SJSA1 (cell line): ENCODE results near the gene TTC36. TPM values are rescaled to one million over a fixed set of nuclear protein-coding genes. Genes with fewer than 3 reads are reported as not detected.
"Not testable (repeated sequence)": the region's sequence is repeated elsewhere in the genome, so short reads cannot be mapped to it uniquely, and the experiment has no call there.

Experiments
- DNase-seq, 2 experiments: peaks; one replicate each; pipeline ENCODE4 v3.0.0-alpha.2; 2015 to 2020; ENCODE audit warnings: low spot score in 2 of 2, low read depth in 1 of 2
- H3K27ac ChIP-seq: fragments of 250-450 bp; sonication (Bioruptor Pico); 2 replicates; pipeline ENCODE4 v1.5.1; 2020; ENCODE audit warnings: mild to moderate bottlenecking, moderate library complexity
- H3K27me3 ChIP-seq: fragments of 250-450 bp; sonication (Bioruptor Pico); replicated peaks from 2 replicates; pipeline ENCODE4 v1.5.1; 2020; ENCODE audit warnings: mild to moderate bottlenecking, moderate library complexity
- H3K36me3 ChIP-seq: fragments of 250-450 bp; sonication (Bioruptor Pico); 2 replicates; pipeline ENCODE4 v1.5.1; 2020; ENCODE audit warnings: mild to moderate bottlenecking
- H3K4me1 ChIP-seq: fragments of 250-450 bp; sonication (Bioruptor Pico); replicated peaks from 2 replicates; pipeline ENCODE4 v1.6.1; 2021; ENCODE audit warnings: mild to moderate bottlenecking
- H3K4me3 ChIP-seq: fragments of 250-450 bp; sonication (Bioruptor Pico); 2 replicates; pipeline ENCODE4 v1.5.1; 2020; ENCODE audit warnings: mild to moderate bottlenecking
- H3K9me3 ChIP-seq: fragments of 250-450 bp; sonication (Bioruptor Pico); replicated peaks from 2 replicates; pipeline ENCODE4 v1.5.1; 2020; ENCODE audit warnings: mild to moderate bottlenecking
- total RNA-seq: library from RNA; depleted of rRNA; stranded (reverse); fragments of >200 nt; shearing (Covaris generic); gene quantifications from 2 replicates; pipeline ENCODE4 v1.2.3, GENCODE V29; 2014; rRNA removed

The TTC36 gene, protein sequence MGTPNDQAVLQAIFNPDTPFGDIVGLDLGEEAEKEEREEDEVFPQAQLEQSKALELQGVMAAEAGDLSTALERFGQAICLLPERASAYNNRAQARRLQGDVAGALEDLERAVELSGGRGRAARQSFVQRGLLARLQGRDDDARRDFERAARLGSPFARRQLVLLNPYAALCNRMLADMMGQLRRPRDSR
- total RNA-seq, result not detected in 2 replicates

DNA sequence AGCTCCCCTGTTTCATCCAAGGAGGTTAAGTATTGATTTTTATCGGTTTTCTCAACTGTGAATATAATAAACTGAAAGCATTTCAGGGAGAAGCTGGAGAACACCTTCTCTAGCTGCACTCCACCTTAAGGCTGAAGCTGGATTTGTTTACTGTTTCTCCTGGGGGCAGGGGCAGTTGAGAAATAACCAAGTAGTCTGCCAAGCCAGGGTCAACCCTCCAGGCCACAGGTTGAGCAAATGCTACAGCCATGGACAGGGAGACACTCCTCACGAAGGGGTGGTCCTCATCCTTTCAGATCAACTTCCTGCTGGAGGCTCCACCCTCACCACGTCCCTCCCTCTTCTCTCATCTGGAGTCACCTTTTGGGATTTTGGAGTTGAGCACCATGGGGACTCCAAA is at the start of gene TTC36:
TTC36 (plus strand) TSS at position 366 of the 400 bp plus-strand sequence; CDS start at position 387, 21 bp downstream.
- no peak within 1 kb of the TSS for H3K27ac ChIP-seq
- DNase-seq, result no peak
- peaks cover 13% of the 10 kb centered on the region for H3K4me1 ChIP-seq
- 0 out of 2 replicates have a peak, but pooled peaks cover 3% of the 10 kb centered on the region for H3K9me3 ChIP-seq
- H3K27me3 ChIP-seq, result no peaks in the 10 kb centered on the region
- H3K4me3 ChIP-seq, result no peak within 1 kb of the TSS
- H3K36me3 ChIP-seq, result peaks cover 3% of the 10 kb centered on the region; the same call in 1 of the 2 replicates

DNA sequence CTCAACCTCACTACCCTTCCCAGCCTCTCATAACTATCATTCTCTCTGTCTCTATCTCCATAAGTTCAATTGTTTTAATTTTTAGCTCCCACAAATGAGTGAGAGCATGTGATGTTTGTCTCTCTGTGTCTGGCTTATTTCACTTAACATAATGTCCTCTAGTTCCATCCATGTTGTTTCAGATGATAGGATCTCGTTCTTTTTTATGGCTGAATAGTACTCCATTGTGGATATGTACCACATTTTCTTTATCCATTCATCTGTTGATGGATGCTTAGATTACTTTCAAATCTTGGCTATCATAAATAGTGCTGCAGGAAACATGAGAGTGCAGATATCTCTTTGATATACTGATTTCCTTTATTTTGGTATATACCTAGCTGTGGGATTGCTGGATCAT is 46.0 kb upstream of the TTC36 start:
- H3K9me3 ChIP-seq, H3K4me3 ChIP-seq, H3K27ac ChIP-seq, H3K27me3 ChIP-seq, DNase-seq, H3K4me1 ChIP-seq: not testable (repeated sequence)
- peaks cover 43% of the 10 kb centered on the region for H3K36me3 ChIP-seq

DNA sequence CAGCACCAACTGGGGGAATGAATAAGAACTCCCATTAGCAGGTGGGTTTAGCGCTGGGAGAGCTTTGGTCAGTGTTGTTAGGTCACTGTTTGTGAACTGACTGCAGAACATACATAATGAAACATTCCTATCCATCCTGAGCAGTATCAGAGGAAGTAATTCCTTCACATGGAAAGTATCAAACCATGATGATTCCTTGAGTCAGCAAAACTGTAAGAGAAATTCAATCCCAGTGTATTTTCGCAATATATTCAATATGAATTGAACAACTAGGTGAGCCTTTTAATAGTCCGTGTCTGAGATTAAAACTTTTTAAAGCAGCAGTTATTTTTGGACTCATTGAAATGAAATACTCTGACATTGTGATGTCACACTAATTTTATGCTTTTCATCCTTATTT is 42.9 kb upstream of the TTC36 start:
- Histone ChIP-seq H3K36me3 (peaks cover 39% of the 10 kb centered on the region), H3K9me3 (no peaks in the 10 kb centered on the region), H3K4me1 (no peaks in the 10 kb centered on the region), H3K27ac (no peak overlapping the region), H3K27me3 (no peaks in the 10 kb centered on the region), H3K4me3 (no peak overlapping the region)
- no peak for DNase-seq

DNA sequence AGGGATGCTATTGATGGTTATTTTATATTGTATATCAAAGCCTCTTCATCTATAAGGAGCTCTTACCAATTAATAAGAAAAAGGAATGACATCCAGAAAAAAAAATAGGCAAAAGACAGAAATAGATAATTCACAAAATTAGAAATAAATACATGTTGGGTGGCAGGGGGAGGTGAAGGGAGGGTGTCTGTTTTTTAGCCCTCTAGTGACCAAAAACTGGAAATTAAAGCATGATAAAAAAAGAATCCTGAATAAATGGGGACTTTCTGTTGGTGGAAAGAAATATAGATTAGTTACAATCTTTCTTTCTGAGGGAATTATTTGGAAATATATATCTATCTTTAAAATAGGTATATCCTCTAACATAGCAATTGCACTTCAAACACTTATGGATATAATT is 42.0 kb upstream of the TTC36 start:
- Histone ChIP-seq H3K27me3 (no peaks in the 10 kb centered on the region), H3K27ac (no peak overlapping the region), H3K9me3 (no peaks in the 10 kb centered on the region), H3K4me3 (no peak overlapping the region), H3K4me1 (no peaks in the 10 kb centered on the region), H3K36me3 (peaks cover 40% of the 10 kb centered on the region)
- DNase-seq, result no peak

DNA sequence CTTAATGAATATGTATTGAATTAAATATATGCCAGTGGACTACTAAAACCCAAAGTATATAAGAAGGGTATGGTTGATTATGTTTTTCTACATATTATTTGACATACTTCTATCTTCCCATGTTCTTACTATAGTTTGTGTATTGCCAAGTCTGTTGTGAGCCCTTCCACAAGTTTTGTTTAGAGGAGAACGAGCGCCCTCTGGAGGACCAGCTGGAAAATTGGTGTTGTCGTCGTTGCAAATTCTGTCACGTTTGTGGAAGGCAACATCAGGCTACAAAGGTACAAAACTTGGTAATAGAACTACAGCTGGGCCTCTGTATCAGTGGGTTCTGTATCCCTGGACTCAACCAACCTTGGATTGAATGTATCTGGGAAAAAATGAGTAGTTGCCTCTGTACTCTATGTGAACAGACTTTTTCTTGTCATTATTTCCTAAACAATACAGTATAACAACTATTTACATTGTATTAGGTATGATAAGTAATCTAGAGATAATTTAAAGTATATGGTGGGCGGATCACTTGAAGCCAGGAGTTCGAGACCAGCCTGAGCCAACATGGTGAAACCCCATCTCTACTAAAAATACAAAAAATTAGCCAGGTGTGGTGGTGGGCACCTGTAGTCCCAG is 38.7 kb upstream of the TTC36 start:
- no peak overlapping the region for H3K27ac ChIP-seq
- no peaks in the 10 kb centered on the region for H3K4me1 ChIP-seq
- H3K36me3 ChIP-seq, result peaks cover 45% of the 10 kb centered on the region
- H3K9me3 ChIP-seq, result no peaks in the 10 kb centered on the region
- peak; percentile 23 to 47 for DNase-seq
- no peaks in the 10 kb centered on the region for H3K27me3 ChIP-seq
- no peak overlapping the region for H3K4me3 ChIP-seq

DNA sequence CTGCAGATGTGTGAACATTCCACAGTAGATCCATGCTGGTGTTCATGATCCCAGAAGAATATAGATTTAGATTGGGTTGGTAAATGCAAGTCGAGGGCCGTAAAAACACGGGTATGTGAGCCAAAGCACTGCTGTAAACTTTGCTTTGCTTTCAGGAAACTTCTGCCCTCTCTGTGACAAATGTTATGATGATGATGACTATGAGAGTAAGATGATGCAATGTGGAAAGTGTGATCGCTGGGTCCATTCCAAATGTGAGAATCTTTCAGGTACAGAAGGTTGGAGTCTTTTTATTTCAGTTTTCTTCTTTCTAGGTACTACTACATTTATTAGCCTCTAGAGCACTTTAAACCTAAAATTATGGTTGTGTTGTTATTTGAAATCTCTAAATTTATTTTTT is 36.2 kb upstream of the TTC36 start:
- Histone ChIP-seq H3K27ac (no peak overlapping the region), H3K36me3 (peaks cover 39% of the 10 kb centered on the region), H3K27me3 (no peaks in the 10 kb centered on the region), H3K9me3 (no peaks in the 10 kb centered on the region), H3K4me1 (no peaks in the 10 kb centered on the region), H3K4me3 (no peak overlapping the region)
- DNase-seq, result no peak

DNA sequence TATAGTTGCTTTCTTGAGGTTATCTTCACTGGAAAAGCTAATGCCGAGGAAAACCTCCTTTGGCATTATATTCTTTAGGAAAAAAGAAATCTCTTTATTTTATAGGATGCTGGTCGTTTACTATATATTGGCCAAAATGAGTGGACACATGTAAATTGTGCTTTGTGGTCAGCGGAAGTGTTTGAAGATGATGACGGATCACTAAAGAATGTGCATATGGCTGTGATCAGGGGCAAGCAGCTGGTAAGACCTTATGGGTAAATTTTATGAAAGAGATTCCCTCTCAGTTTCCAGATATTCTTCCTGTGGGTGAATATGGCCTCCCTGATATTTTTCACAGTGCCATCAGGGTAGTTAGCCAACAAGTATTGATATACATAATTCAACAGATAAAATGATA is 29.4 kb upstream of the TTC36 start:
- DNase-seq, result peak in 1 of 2 experiments; percentile 4
- Histone ChIP-seq H3K4me3 (no peak overlapping the region), H3K4me1 (peaks cover 4% of the 10 kb centered on the region; the same call in 1 of the 2 replicates), H3K36me3 (peaks cover 43% of the 10 kb centered on the region), H3K9me3 (no peaks in the 10 kb centered on the region), H3K27me3 (no peaks in the 10 kb centered on the region), H3K27ac (no peak overlapping the region)

DNA sequence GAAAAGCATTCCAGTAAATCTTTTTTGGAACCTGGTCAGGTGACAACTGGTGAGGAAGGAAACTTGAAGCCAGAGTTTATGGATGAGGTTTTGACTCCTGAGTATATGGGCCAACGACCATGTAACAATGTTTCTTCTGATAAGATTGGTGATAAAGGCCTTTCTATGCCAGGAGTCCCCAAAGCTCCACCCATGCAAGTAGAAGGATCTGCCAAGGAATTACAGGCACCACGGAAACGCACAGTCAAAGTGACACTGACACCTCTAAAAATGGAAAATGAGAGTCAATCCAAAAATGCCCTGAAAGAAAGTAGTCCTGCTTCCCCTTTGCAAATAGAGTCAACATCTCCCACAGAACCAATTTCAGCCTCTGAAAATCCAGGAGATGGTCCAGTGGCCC is 24.1 kb upstream of the TTC36 start:
- no peak overlapping the region for H3K4me3 ChIP-seq
- no peaks in the 10 kb centered on the region for H3K27me3 ChIP-seq
- H3K36me3 ChIP-seq, result peaks cover 43% of the 10 kb centered on the region
- no peaks in the 10 kb centered on the region for H3K4me1 ChIP-seq
- DNase-seq, result no peak
- H3K27ac ChIP-seq, result no peak overlapping the region
- H3K9me3 ChIP-seq, result no peaks in the 10 kb centered on the region

DNA sequence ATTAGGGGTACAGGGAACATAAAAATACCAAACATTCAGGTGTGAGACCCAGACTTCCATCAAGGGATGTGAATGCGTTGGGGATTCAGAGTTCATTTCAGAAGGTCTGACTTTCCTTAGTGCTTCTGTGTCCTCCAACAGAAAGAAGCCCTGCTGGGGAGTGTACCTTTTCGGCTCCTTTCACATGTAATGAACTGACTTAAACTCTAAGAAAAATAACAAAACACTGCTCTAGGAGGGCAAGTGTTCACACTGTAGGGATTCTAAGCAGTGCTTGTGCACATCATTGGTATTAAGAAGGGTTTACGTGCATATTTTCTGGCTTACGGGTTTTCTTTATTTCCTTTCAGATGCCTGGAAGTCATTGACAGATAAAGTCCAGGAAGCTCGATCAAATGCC is 15.7 kb upstream of the TTC36 start:
- Histone ChIP-seq H3K4me1 (no peaks in the 10 kb centered on the region), H3K36me3 (peaks cover 28% of the 10 kb centered on the region), H3K9me3 (no peaks in the 10 kb centered on the region), H3K27me3 (no peaks in the 10 kb centered on the region), H3K27ac (no peak overlapping the region), H3K4me3 (no peak overlapping the region)
- DNase-seq, result no peak

DNA sequence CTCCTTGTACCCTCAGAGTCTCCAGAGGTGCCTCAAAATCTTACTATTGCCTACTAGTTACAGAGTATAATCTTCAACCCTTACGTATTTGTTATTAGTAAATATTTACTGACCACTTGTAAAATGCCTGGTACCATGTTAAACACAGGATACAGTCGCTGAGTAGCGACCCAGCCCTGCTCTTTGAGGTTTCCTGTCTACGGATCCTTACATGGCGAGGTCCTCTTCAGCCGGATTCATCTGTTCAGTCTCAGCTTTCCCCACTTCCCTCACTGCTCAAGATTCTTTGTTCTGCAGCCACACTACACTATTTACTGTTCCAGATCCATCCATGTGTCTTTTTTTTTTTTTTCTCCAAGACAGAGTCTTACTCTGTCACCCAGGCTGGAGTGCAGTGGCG is 13.2 kb upstream of the TTC36 start:
- no peaks in the 10 kb centered on the region for H3K9me3 ChIP-seq
- H3K4me1 ChIP-seq, result no peaks in the 10 kb centered on the region
- DNase-seq, result no peak
- H3K4me3 ChIP-seq, result no peak overlapping the region
- H3K36me3 ChIP-seq, result peaks cover 22% of the 10 kb centered on the region
- H3K27me3 ChIP-seq, result no peaks in the 10 kb centered on the region
- H3K27ac ChIP-seq, result no peak overlapping the region

DNA sequence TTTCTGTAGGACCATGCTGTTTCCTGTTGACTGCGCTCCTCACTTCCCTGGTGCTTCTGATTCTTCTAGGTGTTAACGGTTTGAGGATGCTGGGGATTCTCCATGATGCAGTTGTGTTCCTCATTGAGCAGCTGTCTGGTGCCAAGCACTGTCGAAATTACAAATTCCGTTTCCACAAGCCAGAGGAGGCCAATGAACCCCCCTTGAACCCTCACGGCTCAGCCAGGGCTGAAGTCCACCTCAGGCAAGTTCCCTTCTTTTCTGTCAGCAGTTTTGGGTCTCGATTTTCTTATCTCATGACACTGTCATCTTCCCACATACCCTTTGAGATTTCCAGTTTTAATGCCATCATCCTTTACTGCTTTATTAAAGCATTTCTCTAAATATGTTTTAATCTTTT is 7.7 kb upstream of the TTC36 start:
- Histone ChIP-seq H3K9me3 (no peaks in the 10 kb centered on the region), H3K27me3 (no peaks in the 10 kb centered on the region), H3K36me3 (peaks cover 12% of the 10 kb centered on the region), H3K4me3 (no peak overlapping the region), H3K4me1 (no peaks in the 10 kb centered on the region), H3K27ac (no peak overlapping the region)
- no peak for DNase-seq

DNA sequence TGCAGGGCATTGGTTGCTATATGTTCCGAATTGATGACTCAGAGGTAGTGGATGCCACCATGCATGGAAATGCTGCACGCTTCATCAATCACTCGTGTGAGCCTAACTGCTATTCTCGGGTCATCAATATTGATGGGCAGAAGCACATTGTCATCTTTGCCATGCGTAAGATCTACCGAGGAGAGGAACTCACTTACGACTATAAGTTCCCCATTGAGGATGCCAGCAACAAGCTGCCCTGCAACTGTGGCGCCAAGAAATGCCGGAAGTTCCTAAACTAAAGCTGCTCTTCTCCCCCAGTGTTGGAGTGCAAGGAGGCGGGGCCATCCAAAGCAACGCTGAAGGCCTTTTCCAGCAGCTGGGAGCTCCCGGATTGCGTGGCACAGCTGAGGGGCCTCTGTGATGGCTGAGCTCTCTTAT is 5.4 kb upstream of the TTC36 start:
- H3K9me3 ChIP-seq, result no peaks in the 10 kb centered on the region
- H3K4me1 ChIP-seq, result no peaks in the 10 kb centered on the region
- H3K36me3 ChIP-seq, result peaks cover 8% of the 10 kb centered on the region
- H3K27me3 ChIP-seq, result no peaks in the 10 kb centered on the region
- DNase-seq, result no peak
- no peak overlapping the region for H3K27ac ChIP-seq
- no peak overlapping the region for H3K4me3 ChIP-seq

DNA sequence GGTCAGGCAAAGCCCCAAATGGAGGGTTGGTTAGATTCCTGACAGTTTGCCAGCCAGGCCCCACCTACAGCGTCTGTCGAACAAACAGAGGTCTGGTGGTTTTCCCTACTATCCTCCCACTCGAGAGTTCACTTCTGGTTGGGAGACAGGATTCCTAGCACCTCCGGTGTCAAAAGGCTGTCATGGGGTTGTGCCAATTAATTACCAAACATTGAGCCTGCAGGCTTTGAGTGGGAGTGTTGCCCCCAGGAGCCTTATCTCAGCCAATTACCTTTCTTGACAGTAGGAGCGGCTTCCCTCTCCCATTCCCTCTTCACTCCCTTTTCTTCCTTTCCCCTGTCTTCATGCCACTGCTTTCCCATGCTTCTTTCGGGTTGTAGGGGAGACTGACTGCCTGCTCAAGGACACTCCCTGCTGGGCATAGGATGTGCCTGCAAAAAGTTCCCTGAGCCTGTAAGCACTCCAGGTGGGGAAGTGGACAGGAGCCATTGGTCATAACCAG is 4.7 kb upstream of the TTC36 start:
- DNase-seq, result no peak
- no peaks in the 10 kb centered on the region for H3K27me3 ChIP-seq
- no peaks in the 10 kb centered on the region for H3K9me3 ChIP-seq
- H3K4me3 ChIP-seq, result no peak overlapping the region
- peaks cover 8% of the 10 kb centered on the region for H3K36me3 ChIP-seq
- no peaks in the 10 kb centered on the region for H3K4me1 ChIP-seq
- no peak overlapping the region for H3K27ac ChIP-seq

DNA sequence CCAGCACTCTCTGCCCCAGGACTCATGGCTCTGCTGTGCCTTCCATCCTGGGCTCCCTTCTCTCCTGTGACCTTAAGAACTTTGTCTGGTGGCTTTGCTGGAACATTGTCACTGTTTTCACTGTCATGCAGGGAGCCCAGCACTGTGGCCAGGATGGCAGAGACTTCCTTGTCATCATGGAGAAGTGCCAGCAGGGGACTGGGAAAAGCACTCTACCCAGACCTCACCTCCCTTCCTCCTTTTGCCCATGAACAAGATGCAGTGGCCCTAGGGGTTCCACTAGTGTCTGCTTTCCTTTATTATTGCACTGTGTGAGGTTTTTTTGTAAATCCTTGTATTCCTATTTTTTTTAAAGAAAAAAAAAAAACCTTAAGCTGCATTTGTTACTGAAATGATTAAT is 2.9 kb upstream of the TTC36 start:
- no peak overlapping the region for H3K27ac ChIP-seq
- no peak overlapping the region for H3K4me3 ChIP-seq
- DNase-seq, result no peak
- H3K36me3 ChIP-seq, result peaks cover 8% of the 10 kb centered on the region
- no peaks in the 10 kb centered on the region for H3K4me1 ChIP-seq
- no peaks in the 10 kb centered on the region for H3K9me3 ChIP-seq
- no peaks in the 10 kb centered on the region for H3K27me3 ChIP-seq
